Measurements from ENCODE around the gene LPCAT1. TPM values are rescaled to one million over a fixed set of nuclear protein-coding genes. Genes with fewer than 3 reads are reported as not detected.

The LPCAT1 gene
- total and polyA plus RNA-seq, 2 of the 4 experiments (the other 2 are of a cell fraction), result 17.7 to 33.6 TPM

- Histone ChIP-seq H3K36me3 (ENCODE audit: control insufficient read depth, insufficient read depth, low read length) (peaks cover 80% of the 10 kb centered on the region), H4K20me1 (ENCODE audit: insufficient read depth, low read length) (peaks cover 31% of the 10 kb centered on the region), H3K9ac (ENCODE audit: low read depth, low read length) (no peak overlapping the region), H3K79me1 (ENCODE audit: low read depth in 1 of 2, low read length in 2 of 2) (peaks cover 7 to 20% of the 10 kb centered on the region in 2 experiments), H4K5ac (ENCODE audit: low read depth, low read length) (no peak overlapping the region), H4K8ac (ENCODE audit: low read depth in 2 of 2, low read length in 2 of 2) (no peak overlapping the region), H3K23ac (ENCODE audit: low read depth, low read length) (no peak overlapping the region), H3K4me1 (ENCODE audit: control insufficient read depth, insufficient read depth, low read length) (peaks cover 7% of the 10 kb centered on the region; the same call in 1 of the 2 replicates), H2AFZ (replicated peaks; ENCODE audit: low read length, poor library complexity) (no peak overlapping the region), H2AK9ac (replicated peaks; ENCODE audit: low read depth, low read length, poor library complexity) (no peak overlapping the region), H3K9me1 (ENCODE audit: insufficient read depth, low read length) (0 out of 2 replicates have a peak, but pooled peaks cover 2% of the 10 kb centered on the region), H3K4me3 (ENCODE audit: insufficient read depth, low read depth, low read length) (no peak overlapping the region), H3K4me2 (ENCODE audit: low read depth, low read length) (no peak overlapping the region), H3K9me3 (ENCODE audit: control insufficient read depth, insufficient read depth, low read length) (no peaks in the 10 kb centered on the region), H2BK15ac (ENCODE audit: low read depth, low read length) (no peak overlapping the region), H3K56ac (ENCODE audit: extremely low read depth, insufficient read depth, low read length) (no peak overlapping the region), H3K27me3 (ENCODE audit: control insufficient read depth, insufficient read depth, low read length) (no peaks in the 10 kb centered on the region), H2BK5ac (ENCODE audit: low read depth, low read length, poor library complexity, severe bottlenecking) (no peak overlapping the region), H3K27ac (ENCODE audit: insufficient read depth, low read length) (no peak overlapping the region), H2AK5ac (ENCODE audit: low read depth, low read length) (no peak overlapping the region), H2BK120ac (ENCODE audit: low read depth, low read length) (no peak overlapping the region), H3K14ac (replicated peaks; ENCODE audit: low read depth, low read length) (no peak overlapping the region), H3K18ac (ENCODE audit: low read depth, low read length) (no peak overlapping the region), H2BK20ac (ENCODE audit: low read depth, low read length) (no peak overlapping the region), H3K4ac (ENCODE audit: low read depth, low read length) (no peak overlapping the region), H4K91ac (ENCODE audit: insufficient read depth, low read depth, low read length) (no peak overlapping the region)
- WGBS, 2 experiments (ENCODE audit: extremely low coverage in 2 of 2, insufficient read length in 1 of 2), result 95% methylated on average over 4 of the region's 12 CpGs; no CpG with 5 or more reads in 1 of the 2 experiments
- ATAC-seq (ENCODE audit: low read depth), result no peak
- TF ChIP-seq MAZ (IDR thresholded peaks at IDR 0.05; ENCODE audit: borderline replicate concordance, low read depth, low read length) (no peak), RAD21 (IDR thresholded peaks at IDR 0.05; ENCODE audit: low read length) (no peak), CEBPB (IDR thresholded peaks at IDR 0.05; ENCODE audit: low read depth, low read length) (no peak), ELK1 (IDR thresholded peaks at IDR 0.05; ENCODE audit: borderline replicate concordance, low read depth, low read length) (no peak), POLR2A (IDR thresholded peaks at IDR 0.05; ENCODE audit: low read depth, low read length) (no peak), NFE2L2 (IDR thresholded peaks at IDR 0.05; ENCODE audit: low read depth, low read length) (no peak), SMC3 (IDR thresholded peaks at IDR 0.05; ENCODE audit: low read depth, low read length) (no peak), MAFK (IDR thresholded peaks at IDR 0.05; ENCODE audit: low read depth, low read length) (no peak), USF2 (IDR thresholded peaks at IDR 0.05; ENCODE audit: low read depth, low read length) (no peak), FOS (IDR thresholded peaks at IDR 0.05; ENCODE audit: low read depth, low read length) (no peak), CTCF (conservative IDR thresholded peaks at IDR 0.05; ENCODE audit: low read depth, low read length) (no peak)
- dilution Hi-C loops (cut with HindIII; ENCODE audit: low sequenced_read_pairs, unreplicated experiment), result no loop called here
- no TSS peak for BruUV-seq (replicated peaks)
- POLR2A ChIA-PET (ENCODE audit: unreplicated experiment), result no interaction called here
- intact Hi-C loops (cut with micrococcal nuclease), result no loop called here
- no peak for DNase-seq
- CTCF ChIA-PET, result no interaction called here
- in situ Hi-C loops (cut with MboI; ENCODE audit: low sequenced_read_pairs), result no loop called here
Observed at GRCh38 chr5:1490376-1490775, 33.4 kb downstream of the LPCAT1 start.

Data from IMR-90 (cell line).